Adrenal gland (tissue), 12 donors: Measurements from ENCODE around the gene SLC9A3. TPM values are rescaled to one million over a fixed set of nuclear protein-coding genes. Genes with fewer than 3 reads are reported as not detected.

Experiments used
- DNase-seq, 7 donors: peaks; one replicate each; pipeline ENCODE4 v3.0.0-alpha.2; 2019 to 2020
- H3K27ac ChIP-seq, 5 donors: fragments of 200-600 bp; sonication (generic) in 4 of 5; 1 replicate in 3 of 5; 2 replicates in 2 of 5; pipeline versions ENCODE4 v1.5.1 to v1.8.0; 2016 to 2020; ENCODE audit warnings: mild to moderate bottlenecking in 1 of 5
- H3K27me3 ChIP-seq: fragments of 200-600 bp; 2 replicates; pipeline ENCODE4 v1.8.0; 2021
- H3K36me3 ChIP-seq, 2 donors: fragments of 200-600 bp; replicated peaks in 1 of 2; 1 replicate in 1 of 2; 2 replicates in 1 of 2; pipeline versions ENCODE4 v1.5.1 to v1.8.0; 2018 to 2022
- H3K4me1 ChIP-seq, 2 donors: fragments of 200-600 bp; replicated peaks in 1 of 2; 1 replicate in 1 of 2; 2 replicates in 1 of 2; pipeline versions ENCODE4 v1.5.1 to v1.8.0; 2018 to 2021
- H3K4me3 ChIP-seq, 4 donors: fragments of 200-600 bp; sonication (generic) in 3 of 4; one replicate each; pipeline ENCODE4 v1.5.1; 2016 to 2018
- H3K9me3 ChIP-seq, 3 donors: fragments of 200-600 bp; sonication (generic) in 1 of 3; replicated peaks in 1 of 3; 1 replicate in 2 of 3; 2 replicates in 1 of 3; pipeline versions ENCODE4 v1.5.1 to v1.8.0; 2016 to 2021
- CTCF ChIP-seq, 6 experiments: fragments of 450-650 bp in 4 of 6; fragments of 200-600 bp in 2 of 6; sonication (generic) in 1 of 6; IDR thresholded peaks; 1 replicate in 5 of 6; 2 replicates in 1 of 6; pipeline versions ENCODE4 v1.5.1 to v1.8.0; 2016 to 2021; ENCODE audit warnings: antibody characterized with exemption in 6 of 6, mild to moderate bottlenecking in 2 of 6, moderate library complexity in 1 of 6
- POLR2A ChIP-seq, 2 donors: fragments of 450-650 bp; IDR thresholded peaks; one replicate each; pipeline ENCODE4 v1.6.1; 2017; ENCODE audit warnings: antibody characterized with exemption in 2 of 2, mild to moderate bottlenecking in 2 of 2, moderate library complexity in 1 of 2
- WGBS, 4 donors: extraction: QIAGEN DNeasy Blood & Tissue Kit in 2 of 4; methylation state at CpG; one replicate each; pipeline versions ENCODE4 v1.1.5 to v1.1.7; 2013 to 2017; 5-methylcytosine and 5-hydroxymethylcytosine counted together
- intact Hi-C, 2 donors: fragments of 100-400 bp; cut with DNase I; formaldehyde crosslinking; loops; one replicate each; pipeline versions ENCODE4 v1.14.1 to v1.15.0; 2022 to 2023
- polyA plus RNA-seq, 3 donors: library from polyadenylated mRNA; stranded (reverse); fragments of 200-250 nt in 2 of 3; fragments of 350-450 nt in 1 of 3; fragmentation: Illumina TruSeq in 1 of 3; extraction: RNeasy Lipid Tissue Mini Kit (QIAGEN cat#74804) in 1 of 3; gene quantifications; one replicate each; pipeline ENCODE4 v1.2.3, GENCODE V29; 2013 to 2014
- total RNA-seq, 9 donors: library from RNA; depleted of rRNA in 4 of 9; stranded (reverse); fragments of >200 nt in 4 of 9; fragments of 120-200 nt in 1 of 9; fragmentation: NEBNext Ultra II Directional in 1 of 9; extraction: Animal tissue kit (Norgen Biotek cat#: 25700) in 1 of 9; gene quantifications; one replicate each; pipeline versions ENCODE4 v1.1.0 to v1.2.4, GENCODE V29; 2013 to 2023
- donor health status: healthy with polysubstance abuse.
- donor health status: Bipolar disorder and iron deficiency.
- donor health status: DM: yes; HTN: yes; CAD: no.
- donor health status: DM: no; HTN: no; CAD: no.
- donor health status: DM: no; HTN: no; CAD: no.
- donor health status: DM: yes; HTN: yes; CAD: no.

The SLC9A3 gene
- total and polyA plus RNA-seq, 12 donors = 0.83 to 5.5 (median 1.7) TPM

- Histone ChIP-seq H3K27ac (no peak overlapping the region), H3K27me3 (peaks cover 20% of the 10 kb centered on the region), H3K4me3 (no peak overlapping the region), H3K9me3 (no peaks in the 10 kb centered on the region), H3K36me3 (no peaks in the 10 kb centered on the region), H3K4me1 (no peaks in the 10 kb centered on the region)
- intact Hi-C loops = no loop called here
- WGBS, 4 donors = 77 to 87% (median 86%) methylated on average over 2 of the region's 2 CpGs
- no peak for DNase-seq
- TF ChIP-seq POLR2A (IDR thresholded peaks at IDR 0.05) (no peak), CTCF (IDR thresholded peaks at IDR 0.05) (no peak)
These were observed 25.0 kb upstream of the SLC9A3 start for GRCh38 chr5:549229-549628.

- Histone ChIP-seq H3K36me3 (no peaks in the 10 kb centered on the region), H3K27ac (no peak overlapping the region), H3K4me1 (no peaks in the 10 kb centered on the region), H3K9me3 (no peaks in the 10 kb centered on the region), H3K4me3 (no peak overlapping the region), H3K27me3 (peaks cover 20% of the 10 kb centered on the region)
- DNase-seq = peak in 1 of 7 donors; percentile 12
- 38 to 56% (median 42%) methylated on average over 7 to 10 of the region's 10 CpGs for WGBS, 4 donors
- intact Hi-C loops = no loop called here
- TF ChIP-seq CTCF (IDR thresholded peaks at IDR 0.05) (no peak), POLR2A (IDR thresholded peaks at IDR 0.05) (no peak)
These were observed 24.0 kb upstream of the SLC9A3 start for GRCh38 chr5:548256-548655.

GRCh38 chr5:547086-547924 is 23.1 kb upstream of the SLC9A3 start:
- no peak for TF ChIP-seq CTCF (IDR thresholded peaks at IDR 0.05)
- TF ChIP-seq POLR2A (IDR thresholded peaks at IDR 0.05) = no peak
- Histone ChIP-seq H3K36me3 (no peaks in the 10 kb centered on the region), H3K27me3 (peaks cover 20% of the 10 kb centered on the region), H3K27ac (no peak overlapping the region), H3K4me3 (no peak overlapping the region), H3K9me3 (no peaks in the 10 kb centered on the region), H3K4me1 (no peaks in the 10 kb centered on the region)
- WGBS, 4 donors = 73 to 82% (median 79%) methylated on average over 4 to 22 of the region's 22 CpGs
- peak in 2 of 7 donors; percentile 3 to 7 for DNase-seq
- intact Hi-C loops = no loop called here

- no peak for TF ChIP-seq POLR2A (IDR thresholded peaks at IDR 0.05)
- no peak for TF ChIP-seq CTCF (IDR thresholded peaks at IDR 0.05)
- no peaks in the 10 kb centered on the region for H3K4me1 ChIP-seq
- H3K36me3 ChIP-seq = no peaks in the 10 kb centered on the region
- DNase-seq = peak in 2 of 7 donors; percentile 2 to 3
- H3K9me3 ChIP-seq = no peaks in the 10 kb centered on the region
- no peak overlapping the region for H3K27ac ChIP-seq
- intact Hi-C loops = no loop called here
- no peak overlapping the region for H3K4me3 ChIP-seq
- H3K27me3 ChIP-seq = peaks cover 20% of the 10 kb centered on the region
- 58 to 90% (median 83%) methylated on average over 14 of the region's 14 CpGs for WGBS, 4 donors
These were observed 22.2 kb upstream of the SLC9A3 start for GRCh38 chr5:546376-546908.
